Adipocyte (in vitro differentiated cells): ENCODE measurements around the gene PPA2.

Experiments
- DNase-seq: peaks from one replicate; pipeline ENCODE4 v3.0.0-alpha.2; 2015; ENCODE audit warnings: low read depth
- H3K27me3 ChIP-seq: replicated peaks from 2 replicates; pipeline ENCODE4 v1.7.0; 2013; ENCODE audit warnings: mild to moderate bottlenecking, low read length, moderate library complexity; ENCODE audit not compliant: control insufficient read depth, insufficient read depth
- H3K36me3 ChIP-seq: 2 replicates; pipeline ENCODE4 v1.7.0; 2013; ENCODE audit warnings: low read length, mild to moderate bottlenecking, moderate library complexity; ENCODE audit not compliant: control insufficient read depth, insufficient read depth, severe bottlenecking
- H3K4me1 ChIP-seq: 2 replicates; pipeline ENCODE4 v1.7.0; 2013; ENCODE audit warnings: mild to moderate bottlenecking, low read length, moderate library complexity; ENCODE audit not compliant: control insufficient read depth, insufficient read depth
- H3K4me3 ChIP-seq: 2 replicates; pipeline ENCODE4 v1.7.0; 2013; ENCODE audit warnings: mild to moderate bottlenecking, low read length, moderate library complexity
- H3K9ac ChIP-seq: 2 replicates; pipeline ENCODE4 v1.7.0; 2013; ENCODE audit warnings: mild to moderate bottlenecking, low read length, moderate library complexity
- H3K9me3 ChIP-seq: 2 replicates; pipeline ENCODE4 v1.7.0; 2013; ENCODE audit warnings: mild to moderate bottlenecking, low read length, moderate library complexity; ENCODE audit not compliant: control insufficient read depth

Gene PPA2

DNA sequence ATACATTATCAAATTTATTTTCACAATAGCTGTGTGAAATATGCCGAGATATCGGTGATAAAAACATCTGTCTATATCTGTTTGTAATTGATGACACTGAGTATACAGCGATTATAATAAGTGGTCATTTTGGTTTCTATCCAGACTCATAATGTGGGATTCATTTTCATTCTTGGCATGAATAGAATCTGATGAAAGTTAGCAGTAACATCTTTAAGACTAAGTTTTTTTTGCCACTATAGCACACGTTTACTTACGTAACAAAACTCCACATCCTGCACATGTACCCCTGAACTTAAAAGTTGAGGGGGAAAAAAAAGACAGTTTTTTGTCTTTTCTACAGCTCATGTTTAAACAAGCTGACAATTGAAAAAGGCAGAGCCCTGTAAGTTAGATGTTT, 86.4 kb downstream of the PPA2 start:
- peak; percentile 30 for DNase-seq
- no peaks in the 10 kb centered on the region for H3K27me3 ChIP-seq
- H3K4me3 ChIP-seq = no peak overlapping the region
- no peaks in the 10 kb centered on the region for H3K9me3 ChIP-seq
- peaks cover 29% of the 10 kb centered on the region for H3K36me3 ChIP-seq
- no peak overlapping the region for H3K9ac ChIP-seq
- no peaks in the 10 kb centered on the region for H3K4me1 ChIP-seq

- H3K9me3 ChIP-seq = no peaks in the 10 kb centered on the region
- H3K27me3 ChIP-seq = no peaks in the 10 kb centered on the region
- no peak for DNase-seq
- no peak overlapping the region for H3K9ac ChIP-seq
- H3K36me3 ChIP-seq = peaks cover 29% of the 10 kb centered on the region
- no peak overlapping the region for H3K4me3 ChIP-seq
- no peaks in the 10 kb centered on the region for H3K4me1 ChIP-seq
Observed at GRCh38 chr4:105386012-105386411, 87.8 kb downstream of the PPA2 start.

DNA sequence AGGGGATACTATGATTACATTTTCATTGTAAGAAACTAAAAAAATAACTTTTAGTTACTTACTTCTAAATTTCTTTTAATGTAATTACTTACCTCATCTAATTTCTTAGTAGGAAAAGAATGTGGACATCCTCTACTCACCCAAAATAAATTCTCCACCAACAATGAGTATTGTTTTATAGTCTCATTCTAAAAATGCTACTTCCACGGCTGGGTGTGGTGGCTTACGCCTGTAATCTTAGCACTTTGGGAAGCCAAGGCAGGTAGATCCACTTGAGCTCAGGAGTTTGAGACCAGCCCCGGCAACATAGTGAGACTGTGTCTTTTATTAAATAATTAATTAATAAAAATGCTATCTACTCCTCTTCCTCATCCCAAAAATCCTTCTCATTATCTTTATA, 99.8 kb downstream of the PPA2 start:
- no peak for DNase-seq

GRCh38 chr4:105373324-105373723, 100.5 kb downstream of the PPA2 start:
- Histone ChIP-seq H3K9ac (no peak overlapping the region), H3K4me1 (no peaks in the 10 kb centered on the region), H3K4me3 (no peak overlapping the region), H3K36me3 (peaks cover 18% of the 10 kb centered on the region), H3K27me3 (no peaks in the 10 kb centered on the region), H3K9me3 (no peaks in the 10 kb centered on the region)
- DNase-seq = no peak

More for the DNA sequence above, 99.8 kb downstream of the PPA2 start:
- Histone ChIP-seq H3K9me3 (no peaks in the 10 kb centered on the region), H3K4me3 (no peak overlapping the region), H3K36me3 (peaks cover 10% of the 10 kb centered on the region), H3K27me3 (no peaks in the 10 kb centered on the region), H3K9ac (no peak overlapping the region), H3K4me1 (no peaks in the 10 kb centered on the region)

- Histone ChIP-seq H3K4me1 (no peaks in the 10 kb centered on the region), H3K9me3 (no peaks in the 10 kb centered on the region), H3K36me3 (peaks cover 24% of the 10 kb centered on the region), H3K4me3 (no peak overlapping the region), H3K27me3 (no peaks in the 10 kb centered on the region), H3K9ac (no peak overlapping the region)
- peak; percentile 55 for DNase-seq
Observed at GRCh38 chr4:105369988-105370387, 103.9 kb downstream of the PPA2 start.

DNA sequence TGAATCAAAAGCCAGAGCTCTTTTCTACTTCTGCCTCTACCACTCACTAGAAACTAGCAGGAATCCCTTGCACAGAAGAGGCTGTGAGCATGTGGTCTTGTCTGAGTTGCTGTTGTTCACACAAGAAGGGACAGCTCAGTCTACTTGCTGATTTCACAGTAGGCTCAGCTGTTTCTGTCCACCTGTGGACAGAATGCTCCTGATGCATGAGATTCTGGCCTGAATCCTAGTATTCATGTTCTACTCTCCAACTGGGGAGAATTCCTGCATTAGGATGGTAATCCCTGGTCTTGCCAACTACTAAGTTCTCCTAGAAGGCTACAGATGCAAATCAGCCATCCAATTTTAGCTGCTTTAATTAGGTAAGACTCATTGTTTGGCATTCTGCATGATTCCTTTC, 112.8 kb downstream of the PPA2 start:
- no peaks in the 10 kb centered on the region for H3K27me3 ChIP-seq
- DNase-seq = no peak
- no peak overlapping the region for H3K4me3 ChIP-seq
- no peaks in the 10 kb centered on the region for H3K4me1 ChIP-seq
- H3K36me3 ChIP-seq = no peaks in the 10 kb centered on the region
- H3K9me3 ChIP-seq = no peaks in the 10 kb centered on the region
- no peak overlapping the region for H3K9ac ChIP-seq

GRCh38 chr4:105357258-105357980, 116.4 kb downstream of the PPA2 start:
- DNase-seq = no peak
- Histone ChIP-seq H3K4me1 (no peaks in the 10 kb centered on the region), H3K9me3 (no peaks in the 10 kb centered on the region), H3K4me3 (no peak overlapping the region), H3K9ac (no peak overlapping the region), H3K36me3 (no peaks in the 10 kb centered on the region), H3K27me3 (no peaks in the 10 kb centered on the region)

GRCh38 chr4:105356194-105356593, 117.7 kb downstream of the PPA2 start:
- Histone ChIP-seq H3K4me1 (no peaks in the 10 kb centered on the region), H3K4me3 (no peak overlapping the region), H3K27me3 (no peaks in the 10 kb centered on the region), H3K36me3 (no peaks in the 10 kb centered on the region), H3K9me3 (no peaks in the 10 kb centered on the region), H3K9ac (no peak overlapping the region)
- DNase-seq = no peak

GRCh38 chr4:105352826-105353225, 121.0 kb downstream of the PPA2 start:
- H3K36me3 ChIP-seq = no peaks in the 10 kb centered on the region
- H3K9me3 ChIP-seq = no peaks in the 10 kb centered on the region
- H3K27me3 ChIP-seq = no peaks in the 10 kb centered on the region
- H3K9ac ChIP-seq = no peak overlapping the region
- H3K4me3 ChIP-seq = no peak overlapping the region
- no peak for DNase-seq
- H3K4me1 ChIP-seq = no peaks in the 10 kb centered on the region

DNA sequence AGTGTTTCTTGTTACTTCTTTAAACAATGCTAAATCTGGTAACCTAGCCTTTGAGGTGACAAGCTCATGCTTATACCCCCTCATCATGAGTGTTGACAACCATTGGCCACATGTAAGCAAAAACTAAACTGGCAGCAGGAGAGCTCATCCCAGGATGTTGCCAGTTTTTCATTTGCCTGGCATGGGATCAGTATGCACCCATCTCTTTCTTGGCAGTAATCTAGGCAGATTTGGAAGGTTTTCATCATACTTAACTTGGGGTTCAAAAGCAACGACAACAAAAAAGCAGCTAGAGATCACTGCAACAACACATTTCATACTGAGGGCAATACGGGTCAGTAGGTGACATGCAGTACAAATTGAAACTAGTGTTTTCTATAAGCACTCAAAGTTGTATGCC, 122.0 kb downstream of the PPA2 start:
- H3K4me1 ChIP-seq = no peaks in the 10 kb centered on the region
- H3K9me3 ChIP-seq = no peaks in the 10 kb centered on the region
- H3K36me3 ChIP-seq = no peaks in the 10 kb centered on the region
- H3K27me3 ChIP-seq = no peaks in the 10 kb centered on the region
- DNase-seq = no peak
- H3K9ac ChIP-seq = no peak overlapping the region
- H3K4me3 ChIP-seq = no peak overlapping the region

DNA sequence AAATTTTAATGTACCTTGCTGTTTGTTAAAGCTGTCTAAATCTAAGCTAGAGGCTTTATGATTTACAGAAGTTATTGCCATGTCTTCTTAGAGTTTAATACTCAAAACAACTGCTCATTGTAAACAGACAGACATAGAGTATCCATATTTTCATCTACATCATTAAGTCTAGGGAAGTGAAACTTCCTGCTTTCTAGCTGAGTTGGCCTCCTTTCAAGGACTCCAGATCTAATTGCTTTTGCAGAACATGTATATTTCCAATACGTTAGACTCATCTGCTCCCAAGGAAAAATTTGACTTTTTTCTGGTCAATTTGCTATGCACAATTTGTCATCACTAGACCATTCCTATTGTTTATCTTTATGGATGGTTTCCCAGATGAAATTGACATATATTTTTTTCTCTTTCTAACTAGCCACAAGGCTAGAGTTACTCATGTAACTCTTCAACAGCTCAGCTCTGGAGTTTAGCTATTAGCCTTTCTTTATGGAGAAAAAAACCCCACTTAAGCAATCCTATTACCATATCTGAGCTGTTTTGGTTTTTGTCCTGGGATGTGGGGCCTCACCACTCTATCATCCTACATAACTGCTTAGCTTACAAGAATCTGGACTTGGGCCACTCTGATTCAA, 122.9 kb downstream of the PPA2 start:
- peak; percentile 45 for DNase-seq
- Histone ChIP-seq H3K27me3 (no peaks in the 10 kb centered on the region), H3K36me3 (no peaks in the 10 kb centered on the region), H3K4me3 (no peak overlapping the region), H3K4me1 (no peaks in the 10 kb centered on the region), H3K9me3 (no peaks in the 10 kb centered on the region), H3K9ac (no peak overlapping the region)

DNA sequence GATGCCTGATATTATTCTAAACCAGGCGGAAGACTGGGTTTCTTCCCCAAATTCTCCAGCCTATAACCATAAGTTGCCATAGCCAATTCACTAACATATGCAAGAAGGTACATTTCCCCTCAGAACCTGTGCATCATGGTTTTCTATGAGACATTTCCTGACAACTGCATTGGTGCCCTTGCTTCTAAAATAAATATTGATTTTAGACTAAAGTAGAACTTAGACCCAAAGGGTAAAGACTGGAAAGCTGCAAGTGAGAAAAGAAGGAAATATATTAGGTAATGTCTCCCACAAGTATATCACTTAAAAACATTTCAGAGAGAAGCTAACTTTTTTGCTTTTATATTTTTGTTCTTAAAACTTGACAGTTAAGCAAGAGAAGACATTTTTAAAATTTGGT, 125.1 kb downstream of the PPA2 start:
- DNase-seq = no peak
- Histone ChIP-seq H3K4me1 (no peaks in the 10 kb centered on the region), H3K4me3 (no peak overlapping the region), H3K9ac (no peak overlapping the region), H3K36me3 (no peaks in the 10 kb centered on the region), H3K27me3 (no peaks in the 10 kb centered on the region), H3K9me3 (no peaks in the 10 kb centered on the region)
